HFFc6 (cell line): ENCODE results near the gene TMSB4X. TPM values are rescaled to one million over a fixed set of nuclear protein-coding genes. Genes with fewer than 3 reads are reported as not detected.
A peak's percentile ranks its signal among the peaks of the same experiment; 100 is the strongest.

ENCODE experiments used
- DNase-seq: peaks from one replicate; pipeline ENCODE4 v3.0.0-alpha.2; 2018
- H3K27ac Mint-ChIP-seq: 2 replicates; pipeline ENCODE4 v1.8.0; 2020; ENCODE audit warnings: mild to moderate bottlenecking, mixed read lengths
- H3K27me3 Mint-ChIP-seq: 2 replicates; pipeline ENCODE4 v1.8.0; 2021; ENCODE audit warnings: mild to moderate bottlenecking, moderate library complexity, mixed read lengths; ENCODE audit not compliant: insufficient read depth
- H3K36me3 Mint-ChIP-seq: 2 replicates; pipeline ENCODE4 v1.8.0; 2021; ENCODE audit warnings: low read depth, mixed read lengths
- H3K4me1 Mint-ChIP-seq: 2 replicates; pipeline ENCODE4 v1.8.0; 2020; ENCODE audit warnings: low read depth, mixed read lengths
- H3K4me3 Mint-ChIP-seq: 2 replicates; pipeline ENCODE4 v1.8.0; 2020; ENCODE audit warnings: mild to moderate bottlenecking, moderate library complexity, mixed read lengths
- H3K9me3 Mint-ChIP-seq: 2 replicates; pipeline ENCODE4 v1.8.0; 2020; ENCODE audit warnings: mild to moderate bottlenecking, mixed read lengths
- CTCF ChIP-seq: fragments of 200-600 bp; sonication (generic); IDR thresholded peaks from 2 replicates; pipeline ENCODE4 v1.5.0; 2021; ENCODE audit warnings: antibody characterized with exemption, mild to moderate bottlenecking
- total RNA-seq, 6 experiments: library from RNA; stranded (reverse); fragmentation: NEBNext Ultra II Directional; extraction: Animal tissue kit (Norgen Biotek cat#: 25700); gene quantifications; 2 replicates in 1 of 6; 3 replicates in 5 of 6; pipeline ENCODE4 v1.2.3, GENCODE V29; 2021

Gene TMSB4X
- total RNA-seq, 6 experiments from 2014 or later: 2,364 to 3,067 (median 2,845) TPM

- Mint-ChIP-seq H3K27ac (peak overlapping the region; percentile 94), H3K27me3 (no peaks in the 10 kb centered on the region), H3K36me3 (no peaks in the 10 kb centered on the region), H3K4me3 (peak overlapping the region; percentile 48), H3K9me3 (no peaks in the 10 kb centered on the region), H3K4me1 (peaks cover 49% of the 10 kb centered on the region)
- peak; percentile 95 for TF ChIP-seq CTCF
- DNase-seq: peak; percentile 76
Observed at GRCh38 chrX:12946838-12947544, 27.9 kb upstream of the TMSB4X start.

- Mint-ChIP-seq H3K9me3 (no peaks in the 10 kb centered on the region), H3K4me1 (peaks cover 49% of the 10 kb centered on the region), H3K27ac (peak overlapping the region; percentile 94), H3K36me3 (no peaks in the 10 kb centered on the region), H3K4me3 (no peak overlapping the region), H3K27me3 (no peaks in the 10 kb centered on the region)
- no peak for TF ChIP-seq CTCF
- no peak for DNase-seq
Observed at GRCh38 chrX:12947545-12948235, 27.2 kb upstream of the TMSB4X start.

- no peak for DNase-seq
- H3K27ac Mint-ChIP-seq: peak overlapping the region; percentile 94; the same call in 1 of the 2 replicates
- H3K4me1 Mint-ChIP-seq: peaks cover 49% of the 10 kb centered on the region
- H3K36me3 Mint-ChIP-seq: no peaks in the 10 kb centered on the region
- no peaks in the 10 kb centered on the region for H3K9me3 Mint-ChIP-seq
- no peak overlapping the region for H3K4me3 Mint-ChIP-seq
- no peak for TF ChIP-seq CTCF
- H3K27me3 Mint-ChIP-seq: no peaks in the 10 kb centered on the region
Observed at GRCh38 chrX:12948495-12948894, 26.4 kb upstream of the TMSB4X start.

GRCh38 chrX:12949205-12949926 lies 25.5 kb upstream of the TMSB4X start:
- H3K27ac Mint-ChIP-seq: peak overlapping the region; percentile 94
- TF ChIP-seq CTCF: no peak; the same call in 1 of the 2 replicates
- H3K36me3 Mint-ChIP-seq: no peaks in the 10 kb centered on the region
- H3K4me3 Mint-ChIP-seq: peak overlapping the region; percentile 71
- H3K27me3 Mint-ChIP-seq: no peaks in the 10 kb centered on the region
- H3K4me1 Mint-ChIP-seq: peaks cover 49% of the 10 kb centered on the region
- DNase-seq: peak; percentile 75
- H3K9me3 Mint-ChIP-seq: no peaks in the 10 kb centered on the region

- peak; percentile 86 for DNase-seq
- H3K36me3 Mint-ChIP-seq: no peaks in the 10 kb centered on the region
- TF ChIP-seq CTCF: no peak
- peaks cover 49% of the 10 kb centered on the region for H3K4me1 Mint-ChIP-seq
- H3K27ac Mint-ChIP-seq: peak overlapping the region; percentile 94
- H3K9me3 Mint-ChIP-seq: no peaks in the 10 kb centered on the region
- H3K4me3 Mint-ChIP-seq: peak overlapping the region; percentile 71
- H3K27me3 Mint-ChIP-seq: no peaks in the 10 kb centered on the region
Observed at GRCh38 chrX:12949927-12950656, 24.8 kb upstream of the TMSB4X start.
